HG03025 (cell line): ENCODE measurements around the gene EIF1AD.

ENCODE experiments used
- ATAC-seq: cut with Tn5 transposase; IDR thresholded peaks from one replicate; pipeline ENCODE4 v1.9.1; 2021; ENCODE audit warnings: mild to moderate bottlenecking, moderate library complexity; ENCODE audit not compliant: unreplicated experiment, low FRiP score

Gene EIF1AD

DNA sequence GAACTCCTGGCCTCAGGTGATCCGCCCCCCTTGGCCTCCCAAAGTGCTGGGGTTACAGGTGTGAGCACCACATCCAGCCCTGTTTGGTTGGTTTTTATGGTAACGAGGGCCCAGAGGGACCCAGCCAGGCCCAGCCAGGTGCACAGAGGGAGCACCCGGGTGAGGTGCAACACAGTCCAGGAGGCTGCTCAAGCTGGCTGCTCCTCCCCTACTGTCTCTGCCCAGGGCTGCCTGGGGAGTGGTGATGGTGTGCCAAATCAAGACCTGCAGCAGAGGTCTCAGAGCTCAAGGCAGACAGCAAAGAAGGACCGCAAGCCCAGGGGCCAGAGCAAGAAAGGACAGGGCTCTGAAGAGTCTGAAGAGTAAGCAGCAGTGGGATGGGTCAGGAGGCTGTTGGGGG, 55.3 kb downstream of the EIF1AD start:
- no peak for ATAC-seq
